ENCODE data around the gene PDIA4.

GRCh38 chr7:149048805-149049204 lies 20.5 kb upstream of the PDIA4 start:
- TF ChIP-seq, protein P1, sequence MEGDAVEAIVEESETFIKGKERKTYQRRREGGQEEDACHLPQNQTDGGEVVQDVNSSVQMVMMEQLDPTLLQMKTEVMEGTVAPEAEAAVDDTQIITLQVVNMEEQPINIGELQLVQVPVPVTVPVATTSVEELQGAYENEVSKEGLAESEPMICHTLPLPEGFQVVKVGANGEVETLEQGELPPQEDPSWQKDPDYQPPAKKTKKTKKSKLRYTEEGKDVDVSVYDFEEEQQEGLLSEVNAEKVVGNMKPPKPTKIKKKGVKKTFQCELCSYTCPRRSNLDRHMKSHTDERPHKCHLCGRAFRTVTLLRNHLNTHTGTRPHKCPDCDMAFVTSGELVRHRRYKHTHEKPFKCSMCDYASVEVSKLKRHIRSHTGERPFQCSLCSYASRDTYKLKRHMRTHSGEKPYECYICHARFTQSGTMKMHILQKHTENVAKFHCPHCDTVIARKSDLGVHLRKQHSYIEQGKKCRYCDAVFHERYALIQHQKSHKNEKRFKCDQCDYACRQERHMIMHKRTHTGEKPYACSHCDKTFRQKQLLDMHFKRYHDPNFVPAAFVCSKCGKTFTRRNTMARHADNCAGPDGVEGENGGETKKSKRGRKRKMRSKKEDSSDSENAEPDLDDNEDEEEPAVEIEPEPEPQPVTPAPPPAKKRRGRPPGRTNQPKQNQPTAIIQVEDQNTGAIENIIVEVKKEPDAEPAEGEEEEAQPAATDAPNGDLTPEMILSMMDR (IDR thresholded peaks at IDR 0.05): no peak
- no peak for TF ChIP-seq POLR2A (IDR thresholded peaks at IDR 0.05)
